ENCODE results near the gene MIOS. TPM values are rescaled to one million over a fixed set of nuclear protein-coding genes. Genes with fewer than 3 reads are reported as not detected.

Gene MIOS
- total RNA-seq = 25.3 TPM
- long read RNA-seq, partial matches to known transcripts = 25 of 72 reads
- long read RNA-seq, other reads (novel, unspliced or antisense) = 40 of 72 reads

DNA sequence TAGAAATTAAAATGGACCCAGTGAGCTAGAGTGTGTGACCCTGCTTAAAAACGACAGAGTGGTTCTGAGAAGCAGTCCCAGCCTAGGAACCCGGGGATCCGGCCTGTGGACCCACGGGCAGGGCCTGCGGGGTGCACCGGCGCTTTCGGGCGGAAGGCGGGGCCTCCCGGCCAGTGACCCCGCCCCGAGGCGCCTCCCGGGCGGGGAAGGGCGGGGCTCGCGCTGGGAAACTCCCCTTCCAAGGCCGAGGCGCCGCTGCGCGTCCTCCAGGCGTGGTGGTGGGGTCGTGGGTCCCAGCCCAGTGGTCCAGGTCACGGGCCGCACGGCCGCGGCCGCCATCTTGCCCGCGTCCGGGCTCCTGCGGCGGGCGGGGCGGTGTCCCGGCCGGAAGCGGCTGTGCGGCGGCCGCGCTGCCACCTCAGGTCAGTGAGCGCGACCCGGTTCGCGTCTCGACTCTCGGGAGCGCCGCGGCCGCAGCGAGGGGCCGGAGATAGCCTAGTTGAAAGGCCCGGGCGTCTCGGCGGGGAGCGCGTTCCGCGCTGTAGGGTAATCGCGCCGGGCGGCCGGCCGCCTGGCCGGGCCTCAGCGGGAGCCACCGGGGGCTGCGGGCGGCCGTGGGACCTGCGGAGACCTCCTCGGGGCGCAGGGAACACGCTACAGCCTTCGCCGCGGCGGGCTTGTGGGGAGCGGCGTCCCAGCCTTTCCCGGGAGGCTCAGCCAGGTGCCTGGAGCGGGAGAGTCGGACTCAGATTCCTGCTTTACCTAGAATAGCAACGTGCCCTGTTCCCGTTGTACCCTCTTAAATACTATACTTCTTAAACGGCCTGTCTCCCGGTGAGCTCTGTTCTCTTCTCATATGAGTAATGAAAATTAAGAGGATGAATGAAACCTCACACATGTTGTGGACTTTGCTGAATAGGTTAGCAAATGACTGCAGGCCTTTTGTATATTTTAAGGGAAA is at the start of gene MIOS:
Gene MIOS (plus strand): TSS at position 234 of the 961 bp plus-strand sequence. CDS start 5,592 bp downstream, outside the sequence.
- H3K27me3 ChIP-seq (ENCODE audit: low read depth) = no peaks in the 10 kb centered on the region
- peak within 1 kb of the TSS; percentile 95 for H3K4me3 ChIP-seq
- H3K27ac ChIP-seq (replicated peaks) = peak within 1 kb of the TSS; percentile 96
- no peaks in the 10 kb centered on the region for H3K9me3 ChIP-seq (replicated peaks)
- peaks cover 36% of the 10 kb centered on the region for H3K4me1 ChIP-seq
- no peaks in the 10 kb centered on the region for H3K36me3 ChIP-seq
- peak; percentile 89 for DNase-seq
- TF ChIP-seq, protein P1, sequence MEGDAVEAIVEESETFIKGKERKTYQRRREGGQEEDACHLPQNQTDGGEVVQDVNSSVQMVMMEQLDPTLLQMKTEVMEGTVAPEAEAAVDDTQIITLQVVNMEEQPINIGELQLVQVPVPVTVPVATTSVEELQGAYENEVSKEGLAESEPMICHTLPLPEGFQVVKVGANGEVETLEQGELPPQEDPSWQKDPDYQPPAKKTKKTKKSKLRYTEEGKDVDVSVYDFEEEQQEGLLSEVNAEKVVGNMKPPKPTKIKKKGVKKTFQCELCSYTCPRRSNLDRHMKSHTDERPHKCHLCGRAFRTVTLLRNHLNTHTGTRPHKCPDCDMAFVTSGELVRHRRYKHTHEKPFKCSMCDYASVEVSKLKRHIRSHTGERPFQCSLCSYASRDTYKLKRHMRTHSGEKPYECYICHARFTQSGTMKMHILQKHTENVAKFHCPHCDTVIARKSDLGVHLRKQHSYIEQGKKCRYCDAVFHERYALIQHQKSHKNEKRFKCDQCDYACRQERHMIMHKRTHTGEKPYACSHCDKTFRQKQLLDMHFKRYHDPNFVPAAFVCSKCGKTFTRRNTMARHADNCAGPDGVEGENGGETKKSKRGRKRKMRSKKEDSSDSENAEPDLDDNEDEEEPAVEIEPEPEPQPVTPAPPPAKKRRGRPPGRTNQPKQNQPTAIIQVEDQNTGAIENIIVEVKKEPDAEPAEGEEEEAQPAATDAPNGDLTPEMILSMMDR (IDR thresholded peaks at IDR 0.05; ENCODE audit: borderline replicate concordance) = no peak
- intact Hi-C loops (cut with micrococcal nuclease) = no loop called here

DNA sequence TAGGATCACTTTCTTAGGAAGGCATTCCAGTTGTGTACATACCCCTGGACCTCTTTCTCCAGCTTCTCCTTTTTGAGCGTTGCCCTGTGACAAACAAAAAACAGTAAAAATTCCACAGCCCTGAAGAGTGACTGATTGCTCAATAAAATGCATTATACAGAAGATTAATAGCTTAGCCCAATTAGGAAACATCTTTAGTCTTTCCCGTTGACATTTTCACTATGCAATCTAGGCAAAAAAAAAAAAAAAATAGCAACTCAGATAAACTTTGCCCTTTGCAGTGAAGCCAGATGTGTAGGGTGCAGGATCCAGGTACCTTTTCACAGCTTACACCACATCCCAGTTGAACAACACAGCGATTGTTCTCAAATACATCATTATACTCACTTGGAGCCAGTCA is 48.9 kb upstream of the MIOS start:
- H3K9me3 ChIP-seq (replicated peaks) = no peaks in the 10 kb centered on the region
- TF ChIP-seq, protein P1 (IDR thresholded peaks at IDR 0.05; ENCODE audit: borderline replicate concordance) = no peak
- intact Hi-C loops (cut with micrococcal nuclease) = no loop called here
- H3K4me3 ChIP-seq = no peak overlapping the region
- H3K36me3 ChIP-seq = no peaks in the 10 kb centered on the region
- no peak for DNase-seq
- no peaks in the 10 kb centered on the region for H3K27me3 ChIP-seq (ENCODE audit: low read depth)
- no peaks in the 10 kb centered on the region for H3K4me1 ChIP-seq
- H3K27ac ChIP-seq (replicated peaks) = peak overlapping the region; percentile 51

DNA sequence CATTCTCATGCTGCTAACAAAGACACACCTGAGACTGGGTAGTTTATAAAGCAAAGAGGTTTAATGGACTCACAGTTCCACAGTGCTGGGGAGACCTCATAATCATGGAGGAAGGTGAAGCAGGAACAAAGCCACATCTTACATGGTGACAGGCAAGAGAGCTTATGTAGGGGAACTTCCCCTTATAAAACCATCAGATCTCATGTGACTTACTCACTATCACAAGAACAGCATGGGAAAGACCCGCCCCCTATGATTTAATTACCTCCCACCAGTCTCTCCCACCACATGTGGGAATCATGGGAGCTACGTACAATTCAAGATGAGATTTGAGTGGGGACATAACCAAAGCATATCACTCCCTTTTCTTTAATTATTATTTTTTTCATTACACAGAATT is 47.6 kb upstream of the MIOS start:
- no peak for DNase-seq
- no peak overlapping the region for H3K4me3 ChIP-seq
- H3K4me1 ChIP-seq = no peaks in the 10 kb centered on the region
- intact Hi-C loops (cut with micrococcal nuclease) = no loop called here
- TF ChIP-seq, protein P1 (IDR thresholded peaks at IDR 0.05; ENCODE audit: borderline replicate concordance) = no peak
- H3K36me3 ChIP-seq = no peaks in the 10 kb centered on the region
- H3K27me3 ChIP-seq (ENCODE audit: low read depth) = no peaks in the 10 kb centered on the region
- H3K9me3 ChIP-seq (replicated peaks) = no peaks in the 10 kb centered on the region
- H3K27ac ChIP-seq (replicated peaks) = peak overlapping the region; percentile 31

DNA sequence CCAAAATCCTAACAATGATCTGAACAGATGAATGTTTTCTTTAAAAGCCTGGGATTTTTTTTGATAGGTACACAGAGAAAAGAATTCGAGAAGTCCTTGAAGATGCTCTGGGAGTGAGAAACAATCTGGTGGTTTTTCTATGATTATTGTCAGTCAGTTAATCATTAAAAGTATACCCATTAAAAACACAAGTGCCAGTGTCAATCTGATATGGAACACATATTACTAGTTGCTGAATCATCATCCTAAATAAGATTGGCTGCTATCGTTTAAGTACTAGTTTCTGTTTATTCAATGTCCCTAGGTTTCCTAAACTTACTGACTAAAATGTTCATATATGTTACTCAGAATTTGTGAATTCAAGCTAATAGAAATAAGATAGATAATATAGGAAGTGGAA is 47.2 kb upstream of the MIOS start:
- Histone ChIP-seq H3K4me1 (no peaks in the 10 kb centered on the region), H3K27ac (replicated peaks) (peak overlapping the region; percentile 31), H3K36me3 (no peaks in the 10 kb centered on the region), H3K27me3 (ENCODE audit: low read depth) (no peaks in the 10 kb centered on the region), H3K4me3 (no peak overlapping the region), H3K9me3 (replicated peaks) (no peaks in the 10 kb centered on the region)
- TF ChIP-seq, protein P1 (IDR thresholded peaks at IDR 0.05; ENCODE audit: borderline replicate concordance) = no peak
- DNase-seq = no peak
- intact Hi-C loops (cut with micrococcal nuclease) = no loop called here

DNA sequence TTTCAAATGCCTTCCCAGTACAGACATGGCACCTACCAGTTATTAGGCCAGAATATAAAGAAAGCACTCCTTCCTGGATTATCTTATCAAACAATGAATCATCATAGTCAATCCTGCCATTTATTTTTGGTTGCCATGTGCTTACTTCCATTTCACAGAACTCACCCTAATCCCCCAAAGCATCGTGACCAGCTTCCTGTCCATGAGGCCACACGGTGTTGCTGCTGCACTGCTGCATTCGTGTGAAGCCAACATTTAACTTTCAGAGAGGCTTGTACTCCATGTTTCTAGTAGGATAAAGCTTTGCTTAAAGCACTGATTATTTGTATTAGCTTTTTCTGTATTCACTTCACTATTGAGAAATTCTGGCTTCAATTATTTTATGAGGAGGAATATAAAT is 45.4 kb upstream of the MIOS start:
- TF ChIP-seq, protein P1 (IDR thresholded peaks at IDR 0.05; ENCODE audit: borderline replicate concordance) = no peak
- intact Hi-C loops (cut with micrococcal nuclease) = no loop called here
- Histone ChIP-seq H3K27ac (replicated peaks) (no peak overlapping the region), H3K4me3 (no peak overlapping the region), H3K9me3 (replicated peaks) (no peaks in the 10 kb centered on the region), H3K27me3 (ENCODE audit: low read depth) (no peaks in the 10 kb centered on the region), H3K36me3 (no peaks in the 10 kb centered on the region), H3K4me1 (no peaks in the 10 kb centered on the region)
- DNase-seq = no peak
